Tibial nerve (tissue), 4 donors: Measurements from ENCODE around the gene GNG3.

ENCODE experiments used
- CTCF ChIP-seq, 5 experiments: fragments of 200-600 bp in 3 of 5; fragments of 450-650 bp in 2 of 5; sonication (generic) in 3 of 5; IDR thresholded peaks; one replicate each; pipeline ENCODE4 v1.5.1; 2016 to 2019; ENCODE audit warnings: antibody characterized with exemption in 5 of 5, mild to moderate bottlenecking in 3 of 5, moderate library complexity in 2 of 5
- EP300 ChIP-seq, 2 donors: sonication (generic); formaldehyde crosslinking; IDR thresholded peaks; one replicate each; pipeline ENCODE4 v1.6.1; 2017; ENCODE audit warnings: antibody characterized with exemption in 2 of 2, mild to moderate bottlenecking in 1 of 2

GRCh38 chr11:62688491-62688890, 19.0 kb upstream of the GNG3 start:
- TF ChIP-seq EP300 (IDR thresholded peaks at IDR 0.05) (no peak), CTCF (IDR thresholded peaks at IDR 0.05) (no peak)
